Measurements from ENCODE around the gene PATJ. TPM values are rescaled to one million over a fixed set of nuclear protein-coding genes. Genes with fewer than 3 reads are reported as not detected.

Gene PATJ
- total and polyA plus RNA-seq, 8 donors: 14.8 to 45.4 (median 27.9) TPM

- Histone ChIP-seq H3K27ac (no peak overlapping the region), H3K4me3 (no peak overlapping the region), H3K27me3 (no peaks in the 10 kb centered on the region), H3K36me3 (no peaks in the 10 kb centered on the region), H3K4me1 (no peaks in the 10 kb centered on the region), H3K9me3 (no peaks in the 10 kb centered on the region)
- no peak for DNase-seq
- 48 to 72% methylated on average over 2 of the region's 2 CpGs for WGBS, 2 donors
- intact Hi-C loops (cut with DNase I): no loop called here
- no peak for TF ChIP-seq CTCF (IDR thresholded peaks at IDR 0.05)
- no peak for ATAC-seq
- no peak for FAIRE-seq
These were observed 298.2 kb downstream of the PATJ start for GRCh38 chr1:62040450-62040849.

DNA sequence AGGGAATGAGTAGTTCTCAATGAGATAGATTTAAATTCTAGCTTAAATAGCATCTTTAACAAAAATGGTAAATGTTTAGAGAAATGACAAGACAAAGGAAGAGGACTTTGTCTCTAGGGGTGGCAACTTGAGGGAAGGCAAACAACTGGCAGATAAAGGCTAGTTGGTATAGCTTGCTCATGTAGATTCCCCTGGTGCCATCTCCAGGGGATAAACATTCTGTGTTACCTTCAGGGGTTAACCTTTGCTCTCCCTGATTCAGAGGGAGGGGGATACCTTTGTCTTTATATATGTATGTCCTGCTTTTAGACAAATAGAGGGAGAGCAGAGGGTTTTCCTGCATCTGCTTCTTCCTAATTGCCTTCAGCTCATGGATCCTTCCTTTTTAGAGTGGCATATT lies 298.7 kb downstream of the PATJ start:
- no peak for FAIRE-seq

DNA sequence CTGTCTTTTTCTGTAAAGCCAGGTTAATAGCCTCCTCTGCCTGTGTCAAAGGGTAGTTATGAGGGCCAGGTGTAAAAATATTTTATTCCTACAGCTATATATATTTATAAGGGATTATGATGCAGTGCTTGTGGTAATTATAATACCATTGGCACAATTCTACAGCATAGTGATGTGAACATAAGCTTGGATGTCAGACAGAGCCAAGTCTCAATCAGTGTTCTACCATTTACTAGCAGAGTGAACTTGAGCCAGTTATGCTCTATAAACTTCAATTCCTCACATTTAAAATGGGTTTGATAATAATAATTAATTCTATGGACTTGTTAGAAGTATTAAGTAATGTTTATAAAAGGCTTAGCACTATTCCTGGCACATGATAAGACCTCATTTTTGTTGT lies 300.9 kb downstream of the PATJ start:
- H3K9me3 ChIP-seq: no peaks in the 10 kb centered on the region
- FAIRE-seq: no peak
- no peaks in the 10 kb centered on the region for H3K27me3 ChIP-seq
- no peaks in the 10 kb centered on the region for H3K4me1 ChIP-seq
- intact Hi-C loops (cut with DNase I): no loop called here
- ATAC-seq: no peak
- H3K4me3 ChIP-seq: no peak overlapping the region
- no peak for DNase-seq
- TF ChIP-seq CTCF (IDR thresholded peaks at IDR 0.05): no peak
- H3K36me3 ChIP-seq: no peaks in the 10 kb centered on the region
- H3K27ac ChIP-seq: no peak overlapping the region

More for the DNA sequence above, 298.7 kb downstream of the PATJ start:
- Histone ChIP-seq H3K27ac (no peak overlapping the region), H3K9me3 (no peaks in the 10 kb centered on the region), H3K4me1 (no peaks in the 10 kb centered on the region), H3K36me3 (no peaks in the 10 kb centered on the region), H3K27me3 (no peaks in the 10 kb centered on the region), H3K4me3 (no peak overlapping the region)
- intact Hi-C loops (cut with DNase I): no loop called here
- ATAC-seq: no peak
- no peak for DNase-seq
- TF ChIP-seq CTCF (IDR thresholded peaks at IDR 0.05): no peak

- Histone ChIP-seq H3K36me3 (peaks cover 0 to 1% (median 0%) of the 10 kb centered on the region in 3 donors), H3K4me1 (no peaks in the 10 kb centered on the region), H3K27me3 (no peaks in the 10 kb centered on the region), H3K9me3 (no peaks in the 10 kb centered on the region), H3K4me3 (no peak overlapping the region), H3K27ac (no peak overlapping the region)
- intact Hi-C loops (cut with DNase I): no loop called here
- TF ChIP-seq CTCF (IDR thresholded peaks at IDR 0.05): no peak
- DNase-seq: no peak
- FAIRE-seq: no peak
- peak in 2 of 4 donors; percentile 45 to 49 for ATAC-seq
- WGBS, 2 donors: 71 to 78% methylated on average over 6 of the region's 6 CpGs
These were observed 303.3 kb downstream of the PATJ start for GRCh38 chr1:62045574-62045973.

- intact Hi-C loops (cut with DNase I): no loop called here
- TF ChIP-seq CTCF (IDR thresholded peaks at IDR 0.05): no peak
- no peak for DNase-seq
- H3K4me3 ChIP-seq: no peak overlapping the region
- 97 to 98% methylated on average over 7 of the region's 7 CpGs for WGBS, 2 donors
- no peaks in the 10 kb centered on the region for H3K9me3 ChIP-seq
- no peak overlapping the region for H3K27ac ChIP-seq
- ATAC-seq: no peak
- no peak for FAIRE-seq
- no peaks in the 10 kb centered on the region for H3K27me3 ChIP-seq
- no peaks in the 10 kb centered on the region for H3K4me1 ChIP-seq
- peaks cover 0 to 7% (median 0%) of the 10 kb centered on the region in 3 donors for H3K36me3 ChIP-seq
These were observed 304.6 kb downstream of the PATJ start for GRCh38 chr1:62046927-62047326.
